Panc1 (cell line): ENCODE data around the gene GATA6. TPM values are rescaled to one million over a fixed set of nuclear protein-coding genes. Genes with fewer than 3 reads are reported as not detected.

Source experiments
- ATAC-seq: fragments of 200-7000 bp; cut with Tn5 transposase; 2 replicates; pipeline ENCODE4 v1.9.1; 2020; ENCODE audit warnings: mild to moderate bottlenecking, moderate library complexity
- BruUV-seq: library from RNA; stranded (reverse); fragments of 400-500 nt; replicated peaks from 2 replicates; lab custom pipeline; 2021; lab: Mats Ljungman, UMichigan
- CTCF ChIA-PET: fragments of 300-600 bp; sonication (Branson Sonifier 250); formaldehyde crosslinking; loops from one replicate; lab custom pipeline; 2022; ENCODE audit warnings: antibody characterized with exemption; lab: Charles Lee
- POLR2A ChIA-PET: fragments of 300-600 bp; sonication (Branson Sonifier 250); formaldehyde crosslinking; loops from one replicate; lab custom pipeline; 2022; ENCODE audit warnings: antibody characterized with exemption; lab: Charles Lee
- DNase-seq: peaks from one replicate; pipeline ENCODE4 v3.0.0-alpha.2; 2010; ENCODE audit warnings: low read depth, low spot score
- H3K27ac ChIP-seq: 2 replicates; pipeline ENCODE4 v1.5.1; 2011; ENCODE audit warnings: mild to moderate bottlenecking, low read length, inconsistent platforms
- H3K27me3 ChIP-seq: fragments of 200-500 bp; sonication (Bioruptor generic); 2 replicates; pipeline ENCODE4 v1.6.0; 2014; ENCODE audit warnings: low read length, inconsistent platforms; ENCODE audit not compliant: control insufficient read depth, insufficient read depth
- H3K36me3 ChIP-seq: fragments of 200-500 bp; sonication (Bioruptor generic); 2 replicates; pipeline ENCODE4 v1.5.1; 2014; ENCODE audit warnings: inconsistent platforms, mild to moderate bottlenecking, low read length, moderate library complexity; ENCODE audit not compliant: control insufficient read depth, insufficient read depth
- H3K4me1 ChIP-seq: 2 replicates; pipeline ENCODE4 v1.5.1; 2011; ENCODE audit warnings: inconsistent platforms, mild to moderate bottlenecking, low read length, moderate library complexity; ENCODE audit not compliant: control insufficient read depth, insufficient read depth
- H3K4me3 ChIP-seq, 2 experiments: 2 replicates each; pipeline ENCODE4 v1.5.1; 2011 to 2012; ENCODE audit warnings: low read depth in 2 of 2, low read length in 2 of 2, mild to moderate bottlenecking in 2 of 2, inconsistent platforms in 1 of 2, moderate library complexity in 1 of 2
- H3K9me3 ChIP-seq: fragments of 200-500 bp; sonication (Bioruptor generic); 2 replicates; pipeline ENCODE4 v1.5.1; 2014; ENCODE audit warnings: low read depth, mild to moderate bottlenecking, inconsistent platforms, low read length, moderate library complexity; ENCODE audit not compliant: control insufficient read depth, insufficient read depth
- POLR2AphosphoS5 ChIP-seq: IDR thresholded peaks from 2 replicates; pipeline ENCODE4 v1.6.1; 2012; ENCODE audit warnings: mild to moderate bottlenecking, low read depth, low read length, moderate library complexity
- SIN3A ChIP-seq: IDR thresholded peaks from 2 replicates; pipeline ENCODE4 v1.6.1; 2012; ENCODE audit warnings: low read depth, mild to moderate bottlenecking, low read length, moderate library complexity, borderline replicate concordance; ENCODE audit not compliant: insufficient read depth
- TCF7L2 ChIP-seq: IDR thresholded peaks from 2 replicates; pipeline ENCODE4 v1.6.1; 2011; ENCODE audit warnings: mild to moderate bottlenecking, low read depth, low read length, inconsistent platforms
- in situ Hi-C: cut with HindIII; loops from 2 replicates; pipeline ENCODE4 v1.10.0; 2016; ENCODE audit warnings: low sequenced_read_pairs, low pct_unique_long_range_greater_than_20kb
- intact Hi-C: fragments of 100-400 bp; cut with micrococcal nuclease; formaldehyde crosslinking; loops from one replicate; pipeline ENCODE4 v1.10.0; 2022; ENCODE audit not compliant: unreplicated experiment
- total RNA-seq: library from RNA; stranded (reverse); gene quantifications from one replicate; pipeline ENCODE4 v1.2.1, GENCODE V29; 2021; ENCODE audit not compliant: unreplicated experiment
- TF ChIP-seq, protein P1 (sequence below): fragments of 450-650 bp; IDR thresholded peaks from 2 replicates; pipeline ENCODE4 v1.5.1; 2017; ENCODE audit warnings: mild to moderate bottlenecking
- TF ChIP-seq, protein P2 (sequence below), 2 experiments: IDR thresholded peaks; 2 replicates each; pipeline ENCODE4 v1.6.1; 2011 to 2012; ENCODE audit warnings: low read depth in 2 of 2, control low read depth in 1 of 2, low read length in 1 of 2, mild to moderate bottlenecking in 1 of 2, moderate library complexity in 1 of 2; ENCODE audit not compliant: insufficient read depth in 1 of 2

GATA6 gene
- total RNA-seq, 1 experiment from 2014 or later = 0.51 TPM

DNA sequence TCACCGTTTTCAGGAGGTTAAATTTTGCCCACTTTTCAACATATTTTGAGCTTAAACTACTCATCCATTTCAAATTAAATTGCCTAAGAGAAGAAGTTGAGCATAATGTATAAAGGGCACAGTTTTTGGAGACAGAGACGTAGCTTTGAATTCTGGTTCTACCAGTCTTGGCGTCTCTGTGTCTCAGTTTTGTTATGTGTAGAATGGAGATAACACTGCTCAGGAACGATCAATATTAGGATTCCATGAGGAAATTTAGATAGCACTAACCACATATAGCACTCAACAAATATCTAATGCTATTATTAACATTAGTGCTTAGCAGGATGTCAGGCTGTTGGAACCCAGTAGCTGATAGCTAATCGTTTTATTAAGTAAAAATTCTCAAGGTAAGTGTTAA, 40.4 kb upstream of the GATA6 start:
- Histone ChIP-seq H3K27me3 (0 out of 2 replicates have a peak, but pooled peaks cover 2% of the 10 kb centered on the region), H3K4me3 (no peak overlapping the region), H3K4me1 (no peaks in the 10 kb centered on the region), H3K9me3 (no peaks in the 10 kb centered on the region), H3K36me3 (no peaks in the 10 kb centered on the region), H3K27ac (no peak overlapping the region)
- ChIA-PET POLR2A (no interaction called here), CTCF (interaction anchor here (0.6 kb wide), 1 partner anchor 250 kb away, joined by 3 read pairs; no protein-coding TSS in a partner anchor)
- DNase-seq (no peak), ATAC-seq (no peak)
- intact Hi-C loops = no loop called here
- TF ChIP-seq, protein P1, sequence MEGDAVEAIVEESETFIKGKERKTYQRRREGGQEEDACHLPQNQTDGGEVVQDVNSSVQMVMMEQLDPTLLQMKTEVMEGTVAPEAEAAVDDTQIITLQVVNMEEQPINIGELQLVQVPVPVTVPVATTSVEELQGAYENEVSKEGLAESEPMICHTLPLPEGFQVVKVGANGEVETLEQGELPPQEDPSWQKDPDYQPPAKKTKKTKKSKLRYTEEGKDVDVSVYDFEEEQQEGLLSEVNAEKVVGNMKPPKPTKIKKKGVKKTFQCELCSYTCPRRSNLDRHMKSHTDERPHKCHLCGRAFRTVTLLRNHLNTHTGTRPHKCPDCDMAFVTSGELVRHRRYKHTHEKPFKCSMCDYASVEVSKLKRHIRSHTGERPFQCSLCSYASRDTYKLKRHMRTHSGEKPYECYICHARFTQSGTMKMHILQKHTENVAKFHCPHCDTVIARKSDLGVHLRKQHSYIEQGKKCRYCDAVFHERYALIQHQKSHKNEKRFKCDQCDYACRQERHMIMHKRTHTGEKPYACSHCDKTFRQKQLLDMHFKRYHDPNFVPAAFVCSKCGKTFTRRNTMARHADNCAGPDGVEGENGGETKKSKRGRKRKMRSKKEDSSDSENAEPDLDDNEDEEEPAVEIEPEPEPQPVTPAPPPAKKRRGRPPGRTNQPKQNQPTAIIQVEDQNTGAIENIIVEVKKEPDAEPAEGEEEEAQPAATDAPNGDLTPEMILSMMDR = no peak
- BruUV-seq = no TSS peak
- in situ Hi-C loops = no loop called here

DNA sequence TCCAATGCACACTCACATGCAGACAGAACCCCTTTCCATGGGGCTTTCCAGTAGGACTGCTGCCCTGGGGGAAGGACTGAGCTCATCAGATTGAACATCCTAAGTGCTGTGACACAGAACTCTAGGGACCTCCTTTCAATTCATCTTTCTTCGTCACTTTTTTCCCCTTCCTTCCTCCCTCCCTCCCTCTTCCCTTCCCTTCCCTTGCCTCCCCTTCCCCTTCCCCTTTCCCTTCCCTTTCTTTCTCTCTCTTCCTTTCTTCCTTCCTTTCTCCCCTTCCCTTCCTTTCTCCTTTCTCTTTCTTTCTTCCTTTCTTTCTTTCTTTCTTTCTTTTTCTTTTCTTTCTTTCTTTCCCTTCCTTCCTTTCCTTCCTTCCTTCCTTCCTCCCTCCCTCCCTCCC, 39.6 kb upstream of the GATA6 start:
- ATAC-seq = no peak
- ChIA-PET POLR2A (no interaction called here), CTCF (interaction anchor here (0.6 kb wide), 1 partner anchor 249 kb away, joined by 3 read pairs; no protein-coding TSS in a partner anchor)
- intact Hi-C loops (no loop called here), in situ Hi-C loops (no loop called here)
- Histone ChIP-seq H3K27ac (no peak overlapping the region), H3K9me3 (no peaks in the 10 kb centered on the region), H3K27me3 (0 out of 2 replicates have a peak, but pooled peaks cover 2% of the 10 kb centered on the region), H3K4me3 (no peak overlapping the region), H3K36me3 (no peaks in the 10 kb centered on the region), H3K4me1 (no peaks in the 10 kb centered on the region)
- TF ChIP-seq TCF7L2 (no peak), SIN3A (no peak), POLR2AphosphoS5 (no peak)
- TF ChIP-seq, protein P2, sequence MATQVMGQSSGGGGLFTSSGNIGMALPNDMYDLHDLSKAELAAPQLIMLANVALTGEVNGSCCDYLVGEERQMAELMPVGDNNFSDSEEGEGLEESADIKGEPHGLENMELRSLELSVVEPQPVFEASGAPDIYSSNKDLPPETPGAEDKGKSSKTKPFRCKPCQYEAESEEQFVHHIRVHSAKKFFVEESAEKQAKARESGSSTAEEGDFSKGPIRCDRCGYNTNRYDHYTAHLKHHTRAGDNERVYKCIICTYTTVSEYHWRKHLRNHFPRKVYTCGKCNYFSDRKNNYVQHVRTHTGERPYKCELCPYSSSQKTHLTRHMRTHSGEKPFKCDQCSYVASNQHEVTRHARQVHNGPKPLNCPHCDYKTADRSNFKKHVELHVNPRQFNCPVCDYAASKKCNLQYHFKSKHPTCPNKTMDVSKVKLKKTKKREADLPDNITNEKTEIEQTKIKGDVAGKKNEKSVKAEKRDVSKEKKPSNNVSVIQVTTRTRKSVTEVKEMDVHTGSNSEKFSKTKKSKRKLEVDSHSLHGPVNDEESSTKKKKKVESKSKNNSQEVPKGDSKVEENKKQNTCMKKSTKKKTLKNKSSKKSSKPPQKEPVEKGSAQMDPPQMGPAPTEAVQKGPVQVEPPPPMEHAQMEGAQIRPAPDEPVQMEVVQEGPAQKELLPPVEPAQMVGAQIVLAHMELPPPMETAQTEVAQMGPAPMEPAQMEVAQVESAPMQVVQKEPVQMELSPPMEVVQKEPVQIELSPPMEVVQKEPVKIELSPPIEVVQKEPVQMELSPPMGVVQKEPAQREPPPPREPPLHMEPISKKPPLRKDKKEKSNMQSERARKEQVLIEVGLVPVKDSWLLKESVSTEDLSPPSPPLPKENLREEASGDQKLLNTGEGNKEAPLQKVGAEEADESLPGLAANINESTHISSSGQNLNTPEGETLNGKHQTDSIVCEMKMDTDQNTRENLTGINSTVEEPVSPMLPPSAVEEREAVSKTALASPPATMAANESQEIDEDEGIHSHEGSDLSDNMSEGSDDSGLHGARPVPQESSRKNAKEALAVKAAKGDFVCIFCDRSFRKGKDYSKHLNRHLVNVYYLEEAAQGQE (IDR thresholded peaks at IDR 0.05; ENCODE audit: insufficient read depth in 1 of 2, low read depth in 2 of 2, low read length in 1 of 2) = no peak
- TF ChIP-seq, protein P1 = no peak
- BruUV-seq = no TSS peak
- DNase-seq = no peak
